ENCODE results near the gene EHD4.

DNA sequence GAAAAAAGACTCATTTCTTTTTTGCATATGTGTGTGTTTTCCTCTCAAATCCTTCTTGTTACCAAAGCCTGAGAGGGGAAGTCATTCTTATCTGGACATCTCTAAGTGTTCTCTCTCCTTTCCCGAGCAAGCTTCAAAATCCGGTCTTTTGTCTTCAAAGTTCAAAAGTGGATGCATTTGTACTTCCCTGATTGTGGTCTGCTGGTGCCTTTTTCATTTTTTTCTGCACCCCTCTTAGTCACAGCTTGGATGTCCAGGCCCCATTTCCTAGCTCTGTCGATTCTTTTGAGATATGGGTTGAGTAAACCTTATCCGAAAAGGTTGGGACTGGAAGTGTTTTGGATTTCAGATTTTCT lies 34.8 kb downstream of the EHD4 start:
- TF ChIP-seq REST (IDR thresholded peaks at IDR 0.05; ENCODE audit: borderline replicate concordance): no peak
- TF ChIP-seq REST (CRISPR knock-in tag; IDR thresholded peaks at IDR 0.05; ENCODE audit: low read depth): no peak
- no peak for TF ChIP-seq NR1H2 (CRISPR knock-in tag; IDR thresholded peaks at IDR 0.05)
- TF ChIP-seq MYC (IDR thresholded peaks at IDR 0.05; ENCODE audit: low read depth, low read length): no peak
- TF ChIP-seq MYC (CRISPR knock-in tag; IDR thresholded peaks at IDR 0.05; ENCODE audit: borderline replicate concordance, low read depth): no peak
- no peak for TF ChIP-seq CSDE1 (IDR thresholded peaks at IDR 0.05)
- TF ChIP-seq CREB3L1 (IDR thresholded peaks at IDR 0.05; ENCODE audit: borderline replicate concordance, low read depth): no peak
- TF ChIP-seq CREB1 (IDR thresholded peaks at IDR 0.05): no peak
- no peak for TF ChIP-seq CREB1 (CRISPR knock-in tag; IDR thresholded peaks at IDR 0.05)
- no peak for TF ChIP-seq CBX3 (IDR thresholded peaks at IDR 0.05; ENCODE audit: borderline replicate concordance in 1 of 2, low read length in 2 of 2)
- TF ChIP-seq YY1 (IDR thresholded peaks at IDR 0.05; ENCODE audit: borderline replicate concordance in 1 of 3, control insufficient read depth in 1 of 3, extremely low read depth in 1 of 3, insufficient read depth in 3 of 3, insufficient read length in 1 of 3, insufficient replicate concordance in 2 of 3, low read depth in 1 of 3, low read length in 2 of 3): no peak

All from K562 (cell line).